Activated T-helper 2 cell treated with anti-CD3 and anti-CD28 coated beads, Interferon-gamma antibody, Interleukin-2, Interleukin-4, amounts not matched to agents 10 μg/mL and 5 μg/mL and 100 μg/mL, durations not matched to agents 14 hours and 24 hours and 36 hours (primary cell): Measurements from ENCODE around the gene TM7SF3. TPM values are rescaled to one million over a fixed set of nuclear protein-coding genes. Genes with fewer than 3 reads are reported as not detected.
"Not testable (repeated sequence)": the region's sequence is repeated elsewhere in the genome, so short reads cannot be mapped to it uniquely, and the experiment has no call there.

Experiments used
- DNase-seq: peaks from one replicate; pipeline ENCODE4 v3.0.0; 2021; ENCODE audit warnings: low spot score
- H3K27ac Mint-ChIP-seq: one replicate; pipeline ENCODE4 v1.8.0; 2021; ENCODE audit warnings: mixed read lengths
- H3K27me3 Mint-ChIP-seq: one replicate; pipeline ENCODE4 v1.8.0; 2021; ENCODE audit warnings: low read depth, mixed read lengths
- H3K36me3 Mint-ChIP-seq: one replicate; pipeline ENCODE4 v1.8.0; 2021; ENCODE audit warnings: low read depth, mixed read lengths
- H3K4me1 Mint-ChIP-seq: one replicate; pipeline ENCODE4 v1.8.0; 2021; ENCODE audit warnings: low read depth, mixed read lengths
- H3K4me3 Mint-ChIP-seq: one replicate; pipeline ENCODE4 v1.8.0; 2021; ENCODE audit warnings: low read depth, mild to moderate bottlenecking, moderate library complexity, mixed read lengths
- H3K9me3 Mint-ChIP-seq: one replicate; pipeline ENCODE4 v1.8.0; 2021; ENCODE audit warnings: mixed read lengths
- intact Hi-C: fragments of 100-400 bp; cut with micrococcal nuclease; formaldehyde crosslinking; loops from one replicate; pipeline ENCODE4 v1.15.1; 2023
- total RNA-seq: library from RNA; stranded (reverse); gene quantifications from 2 replicates; pipeline ENCODE4 v1.2.3, GENCODE V29; 2022

The TM7SF3 gene
- total RNA-seq, 1 donor from 2014 or later, result 46.7 TPM

DNA sequence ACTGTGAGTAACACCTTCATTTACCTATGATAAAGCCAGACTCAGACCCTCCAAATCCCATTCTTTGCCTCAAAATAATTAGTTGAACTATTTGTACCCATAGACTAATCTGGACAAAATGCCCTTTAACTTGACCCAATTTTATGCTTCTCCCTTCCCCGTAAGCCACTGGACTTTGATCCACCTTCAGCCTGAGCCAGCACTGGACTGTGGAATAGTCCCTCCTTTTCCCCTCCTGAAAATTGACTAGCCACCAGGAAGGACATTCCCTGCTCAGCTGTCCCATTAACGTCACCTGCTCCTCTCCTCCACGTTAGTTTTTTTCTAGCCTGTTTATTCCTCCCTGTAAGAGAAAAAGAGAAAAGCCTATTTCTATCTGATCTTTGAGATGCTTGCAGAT lies 18.5 kb upstream of the TM7SF3 start:
- Mint-ChIP-seq H3K9me3 (no peaks in the 10 kb centered on the region), H3K27ac (no peak overlapping the region), H3K4me1 (no peaks in the 10 kb centered on the region), H3K36me3 (peaks cover 52% of the 10 kb centered on the region), H3K4me3 (no peak overlapping the region), H3K27me3 (no peaks in the 10 kb centered on the region)
- DNase-seq, result no peak
- intact Hi-C loops, result no loop called here

DNA sequence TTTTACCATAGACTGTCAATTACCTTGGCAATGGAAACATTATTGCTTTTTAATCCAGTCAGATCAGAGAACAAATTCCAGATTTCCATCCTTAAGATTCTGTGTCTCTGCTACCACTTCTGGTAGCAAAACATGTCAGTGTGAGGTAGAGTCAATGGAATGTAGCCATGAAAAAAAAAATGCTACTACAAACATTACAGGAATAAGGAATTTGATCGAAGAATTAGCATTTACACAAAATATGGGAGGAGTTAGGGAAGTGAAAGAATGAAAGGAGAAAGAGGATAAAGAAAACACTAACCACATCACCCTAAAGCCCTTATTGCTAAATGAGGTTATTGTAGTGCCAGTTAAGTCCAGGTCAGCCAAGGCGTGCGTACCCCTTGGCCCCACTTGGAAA lies 17.3 kb upstream of the TM7SF3 start:
- no peaks in the 10 kb centered on the region for H3K4me1 Mint-ChIP-seq
- no peaks in the 10 kb centered on the region for H3K27me3 Mint-ChIP-seq
- peaks cover 57% of the 10 kb centered on the region for H3K36me3 Mint-ChIP-seq
- DNase-seq, result no peak
- H3K4me3 Mint-ChIP-seq, result no peak overlapping the region
- no peak overlapping the region for H3K27ac Mint-ChIP-seq
- no peaks in the 10 kb centered on the region for H3K9me3 Mint-ChIP-seq
- intact Hi-C loops, result no loop called here

DNA sequence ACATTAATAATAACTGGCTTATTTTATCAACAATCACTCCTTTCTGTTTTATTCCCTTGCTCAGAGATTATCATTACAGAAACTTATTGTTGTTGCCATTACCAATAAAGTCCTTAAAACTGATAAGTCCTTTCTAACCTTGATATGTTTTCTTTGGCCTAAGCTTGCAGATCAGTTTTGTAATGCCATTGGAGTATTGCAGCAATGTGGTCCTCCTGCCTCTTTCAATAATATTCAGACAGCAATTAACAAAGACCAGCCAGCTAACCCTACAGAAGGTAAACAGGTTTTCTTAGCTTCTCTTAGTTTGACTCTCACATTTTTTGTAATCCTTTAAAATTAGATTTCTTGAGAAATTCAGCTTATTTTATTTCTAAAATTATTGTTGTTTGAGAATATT lies 12.1 kb upstream of the TM7SF3 start:
- Mint-ChIP-seq H3K4me3 (no peak overlapping the region), H3K27me3 (no peaks in the 10 kb centered on the region), H3K4me1 (peaks cover 34% of the 10 kb centered on the region), H3K36me3 (peaks cover 44% of the 10 kb centered on the region), H3K9me3 (no peaks in the 10 kb centered on the region), H3K27ac (no peak overlapping the region)
- intact Hi-C loops, result no loop called here
- no peak for DNase-seq

DNA sequence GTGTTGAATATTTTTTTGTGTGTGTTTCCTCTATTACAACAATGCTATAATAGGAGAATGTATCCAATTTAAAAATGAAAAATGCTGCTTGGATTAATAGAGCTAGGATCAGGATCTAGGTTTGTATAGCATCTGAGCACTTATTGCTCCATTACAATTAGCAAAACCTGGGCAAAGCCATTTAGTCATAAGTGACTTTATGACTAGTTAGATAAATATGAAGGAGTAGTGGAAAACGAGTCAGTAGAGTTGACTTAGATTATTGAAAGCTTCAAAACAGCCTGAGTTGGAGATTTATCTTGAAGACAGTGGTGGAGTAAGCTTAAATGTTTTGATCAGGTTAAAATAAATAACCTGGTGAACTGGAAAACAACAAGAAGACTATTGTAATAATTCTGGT lies 10.9 kb upstream of the TM7SF3 start:
- H3K4me3 Mint-ChIP-seq, result no peak overlapping the region
- H3K27ac Mint-ChIP-seq, result no peak overlapping the region
- intact Hi-C loops, result no loop called here

DNA sequence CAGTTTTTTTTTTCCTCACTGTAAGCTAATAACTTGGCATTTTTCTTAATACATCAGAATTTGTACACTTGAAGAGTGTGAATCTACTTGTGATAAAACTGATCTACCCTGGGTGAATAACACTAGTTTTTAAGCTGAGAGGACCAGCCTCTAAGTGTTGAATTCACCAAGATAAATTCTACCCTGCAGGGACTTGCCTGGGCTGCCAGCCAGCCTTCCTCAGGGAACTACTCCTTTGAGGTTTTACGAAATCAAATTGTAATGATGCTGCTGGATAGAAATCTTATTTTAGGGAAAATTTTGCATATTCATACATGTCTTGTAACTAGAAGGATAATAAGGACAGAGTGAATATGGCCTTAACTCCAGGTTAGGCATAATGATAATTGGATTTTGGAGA lies 10.1 kb upstream of the TM7SF3 start:
- H3K4me3 Mint-ChIP-seq, result peak overlapping the region; percentile 90
- no peaks in the 10 kb centered on the region for H3K9me3 Mint-ChIP-seq
- no peak for DNase-seq
- intact Hi-C loops, result loop anchor here (5.0 kb wide), 2 partner anchors 98 to 118 kb away; no protein-coding TSS in a partner anchor
- peaks cover 31% of the 10 kb centered on the region for H3K36me3 Mint-ChIP-seq
- H3K27me3 Mint-ChIP-seq, result peaks cover 1% of the 10 kb centered on the region
- H3K4me1 Mint-ChIP-seq, result peaks cover 36% of the 10 kb centered on the region
- no peak overlapping the region for H3K27ac Mint-ChIP-seq

More for the DNA sequence above, 10.9 kb upstream of the TM7SF3 start:
- Mint-ChIP-seq H3K4me1 (peaks cover 36% of the 10 kb centered on the region), H3K9me3 (no peaks in the 10 kb centered on the region), H3K36me3 (peaks cover 37% of the 10 kb centered on the region), H3K27me3 (peaks cover 1% of the 10 kb centered on the region)
- DNase-seq, result no peak

DNA sequence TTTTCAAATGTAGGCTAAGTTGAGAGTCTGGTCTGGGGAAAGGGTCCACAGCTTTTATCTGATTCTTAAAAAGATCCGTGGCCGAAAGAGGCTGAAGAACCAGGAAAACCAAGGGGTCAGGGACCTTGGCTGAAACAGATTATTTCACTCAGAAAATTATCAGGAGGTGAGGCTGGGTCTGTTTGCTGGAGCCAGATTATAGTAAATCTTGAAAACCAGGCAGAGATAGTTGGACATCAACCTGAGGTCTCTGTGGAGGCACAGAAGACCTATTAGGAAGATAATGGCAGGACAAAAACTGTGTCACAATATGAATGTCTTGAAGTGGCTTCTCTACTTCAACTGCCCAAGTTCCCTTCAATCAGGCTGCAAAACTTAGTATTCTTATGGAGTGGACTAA lies 6.6 kb upstream of the TM7SF3 start:
- H3K4me1 Mint-ChIP-seq, result peaks cover 48% of the 10 kb centered on the region
- no peak for DNase-seq
- H3K27me3 Mint-ChIP-seq, result peaks cover 1% of the 10 kb centered on the region
- no peaks in the 10 kb centered on the region for H3K9me3 Mint-ChIP-seq
- intact Hi-C loops, result loop anchor here (5.0 kb wide), 2 partner anchors 102 to 122 kb away; no protein-coding TSS in a partner anchor
- no peak overlapping the region for H3K27ac Mint-ChIP-seq
- H3K4me3 Mint-ChIP-seq, result peak overlapping the region; percentile 45
- H3K36me3 Mint-ChIP-seq, result peaks cover 10% of the 10 kb centered on the region

DNA sequence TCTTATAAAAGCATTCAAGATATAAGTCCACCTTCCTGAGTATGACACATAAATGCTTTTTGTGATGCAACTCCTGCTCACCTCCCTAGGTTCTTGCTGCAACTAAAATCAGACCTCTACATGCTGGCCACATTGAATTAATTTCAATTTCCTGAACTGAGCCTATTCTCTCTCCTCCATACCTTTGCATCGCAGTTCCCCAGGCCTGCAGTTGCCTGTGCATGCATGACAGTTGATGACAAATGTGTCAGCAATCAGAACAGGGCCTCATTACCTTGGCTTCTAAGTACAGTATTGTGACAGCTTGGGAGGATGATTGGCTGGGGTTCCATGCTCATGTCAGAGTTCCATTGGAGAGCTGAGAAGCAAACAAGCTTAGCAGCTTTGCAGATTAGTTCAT lies 3.9 kb upstream of the TM7SF3 start:
- no peak for DNase-seq
- Mint-ChIP-seq H3K4me3 (no peak overlapping the region), H3K27me3 (peaks cover 1% of the 10 kb centered on the region), H3K36me3 (peaks cover 3% of the 10 kb centered on the region), H3K9me3 (no peaks in the 10 kb centered on the region), H3K27ac (no peak overlapping the region), H3K4me1 (peaks cover 41% of the 10 kb centered on the region)
- intact Hi-C loops, result loop anchor here (5.0 to 10.0 kb wide), 2 partner anchors 227 to 684 kb away; partner anchors contain the start of gene STK38L

DNA sequence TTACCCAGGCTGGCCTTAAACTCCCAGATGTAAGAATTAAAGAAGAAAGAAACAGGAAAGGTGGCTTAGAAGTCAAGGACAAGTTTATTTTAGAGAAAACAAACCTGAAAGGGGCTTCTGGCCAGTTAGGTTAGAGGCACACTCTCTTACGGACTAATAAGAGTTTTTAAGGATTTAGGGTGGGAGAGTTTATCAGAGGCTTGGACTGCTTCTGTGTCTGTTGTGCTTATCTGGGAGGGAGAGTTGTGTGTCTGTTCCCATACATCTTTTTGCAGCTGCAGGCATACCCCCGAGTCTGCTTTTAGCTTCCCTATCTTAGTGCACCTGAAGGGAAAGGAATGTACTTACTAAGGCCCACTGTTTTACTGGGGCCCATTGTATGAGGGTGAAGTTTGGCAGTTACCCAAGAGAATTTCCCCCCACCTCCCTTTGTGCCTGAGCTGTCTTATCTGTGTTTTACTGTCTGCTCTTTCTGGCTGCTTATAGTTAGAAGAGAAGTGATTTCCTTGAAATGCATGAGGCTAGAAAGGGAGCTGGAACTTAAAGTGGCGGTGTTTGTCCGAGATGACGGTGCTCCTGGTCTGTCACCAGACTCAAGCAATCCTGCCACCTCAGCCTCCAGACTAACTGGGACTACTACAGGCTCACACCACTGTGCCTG lies 3.1 kb upstream of the TM7SF3 start:
- not testable (repeated sequence) for H3K27me3 Mint-ChIP-seq, H3K36me3 Mint-ChIP-seq, H3K4me3 Mint-ChIP-seq, H3K27ac Mint-ChIP-seq, DNase-seq, H3K9me3 Mint-ChIP-seq
- intact Hi-C loops, result loop anchor here (5.0 to 10.0 kb wide), 2 partner anchors 228 to 685 kb away; partner anchors contain the start of gene STK38L
- peaks cover 41% of the 10 kb centered on the region for H3K4me1 Mint-ChIP-seq

DNA sequence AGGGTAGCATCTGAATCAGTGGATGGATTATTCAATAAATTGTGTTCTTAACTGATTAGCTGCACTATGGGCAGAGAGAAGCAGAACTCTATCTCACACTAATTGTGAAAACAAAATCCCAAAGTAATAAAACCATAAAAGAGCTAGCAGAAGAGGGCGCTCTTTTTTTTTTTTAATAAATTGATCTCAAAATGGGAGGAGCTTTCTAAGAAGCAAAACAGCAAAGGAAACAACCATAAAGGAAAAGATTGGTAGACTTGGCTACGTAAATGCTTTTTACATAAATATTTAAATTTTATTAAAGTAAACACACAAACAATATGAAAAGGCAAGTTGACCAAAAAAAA lies 1.5 kb upstream of the TM7SF3 start:
- Mint-ChIP-seq H3K36me3 (peaks cover 9% of the 10 kb centered on the region), H3K27me3 (peaks cover 1% of the 10 kb centered on the region), H3K4me3 (no peak overlapping the region), H3K4me1 (peaks cover 47% of the 10 kb centered on the region), H3K27ac (peak overlapping the region; percentile 84), H3K9me3 (no peaks in the 10 kb centered on the region)
- intact Hi-C loops, result loop anchor here (1.0 to 10.0 kb wide), 5 partner anchors 183 to 687 kb away; partner anchors contain the start of genes ITPR2 and STK38L
- DNase-seq, result no peak

DNA sequence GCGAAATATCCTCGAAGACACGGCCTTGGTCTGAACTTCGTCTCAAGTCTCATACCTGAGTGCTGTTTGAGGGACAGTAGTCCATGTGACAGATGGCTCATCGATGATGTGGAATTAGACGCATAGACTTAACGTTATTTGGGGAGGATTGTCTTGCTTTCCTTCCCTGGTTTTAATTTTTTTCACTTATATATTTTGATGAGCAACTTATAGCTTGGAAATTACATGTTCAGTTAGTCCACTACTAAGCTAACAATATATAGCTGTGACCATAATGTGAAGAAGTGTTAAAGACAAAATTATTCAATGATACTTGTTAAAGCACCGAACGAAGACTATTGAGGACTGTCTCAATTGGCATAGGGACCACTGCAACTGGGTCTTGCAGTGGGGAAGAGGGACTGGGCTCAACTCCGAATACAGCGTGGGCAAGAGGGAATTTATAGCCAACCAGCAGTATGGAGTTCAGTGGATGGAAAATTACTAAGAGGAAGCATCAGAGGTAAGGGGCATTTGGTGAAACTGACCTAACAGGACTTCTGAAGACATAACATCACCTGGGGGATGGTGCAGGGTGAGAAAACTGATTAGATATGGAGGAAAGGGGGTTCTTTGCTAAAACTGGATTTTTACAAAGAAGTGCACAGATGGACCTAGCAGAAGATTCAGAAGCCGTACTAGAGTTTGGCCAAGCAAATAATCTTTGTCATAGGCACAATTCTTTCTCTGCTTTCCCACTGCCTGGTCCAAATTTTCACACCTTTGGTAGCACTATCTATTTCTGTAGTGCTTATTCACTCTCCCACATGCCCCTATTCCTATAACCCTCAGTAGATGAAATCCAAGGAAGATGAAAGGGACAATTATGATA lies 910 bp upstream of the TM7SF3 start:
- intact Hi-C loops, result loop anchor here (1.0 to 10.0 kb wide), 10 partner anchors 7 to 687 kb away; partner anchors contain the start of genes FGFR1OP2, ITPR2, MED21 and STK38L
- Mint-ChIP-seq H3K4me3 (peak overlapping the region; percentile 93), H3K4me1 (peaks cover 51% of the 10 kb centered on the region), H3K27ac (peak overlapping the region; percentile 84), H3K9me3 (no peaks in the 10 kb centered on the region), H3K27me3 (no peaks in the 10 kb centered on the region), H3K36me3 (peaks cover 15% of the 10 kb centered on the region)
- DNase-seq, result no peak

DNA sequence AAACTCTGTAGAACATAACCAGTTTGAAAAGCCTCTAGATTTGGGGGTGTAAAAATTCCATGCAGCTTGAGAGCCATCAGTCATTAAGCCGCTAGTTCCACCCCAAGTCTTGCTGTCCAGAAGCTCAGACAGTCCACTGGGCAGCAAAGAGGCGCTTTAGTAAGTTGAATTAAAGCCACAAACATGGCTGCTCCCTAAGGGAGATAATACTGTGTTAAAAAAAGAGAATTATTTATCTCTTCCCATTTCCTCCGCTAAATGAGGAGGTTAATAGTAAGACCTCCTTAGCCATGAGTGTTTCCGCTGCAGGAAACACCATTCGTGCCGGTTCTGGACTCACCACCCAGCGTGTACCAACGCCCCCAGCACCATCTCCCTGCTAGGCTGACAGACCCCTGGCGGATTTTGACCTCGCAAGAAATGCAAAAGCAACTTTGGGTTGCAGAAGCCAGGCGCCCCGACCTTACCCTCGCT lies 536 bp downstream of the TM7SF3 start:
- peaks cover 59% of the 10 kb centered on the region for H3K4me1 Mint-ChIP-seq
- no peak for DNase-seq
- H3K27ac Mint-ChIP-seq, result peak overlapping the region; percentile 89
- H3K9me3 Mint-ChIP-seq, result no peaks in the 10 kb centered on the region
- peaks cover 17% of the 10 kb centered on the region for H3K36me3 Mint-ChIP-seq
- intact Hi-C loops, result loop anchor here (1.0 to 10.0 kb wide), 8 partner anchors 9 to 317 kb away; partner anchors contain the start of genes FGFR1OP2, ITPR2, MED21 and STK38L
- no peaks in the 10 kb centered on the region for H3K27me3 Mint-ChIP-seq
- H3K4me3 Mint-ChIP-seq, result peak overlapping the region; percentile 93

DNA sequence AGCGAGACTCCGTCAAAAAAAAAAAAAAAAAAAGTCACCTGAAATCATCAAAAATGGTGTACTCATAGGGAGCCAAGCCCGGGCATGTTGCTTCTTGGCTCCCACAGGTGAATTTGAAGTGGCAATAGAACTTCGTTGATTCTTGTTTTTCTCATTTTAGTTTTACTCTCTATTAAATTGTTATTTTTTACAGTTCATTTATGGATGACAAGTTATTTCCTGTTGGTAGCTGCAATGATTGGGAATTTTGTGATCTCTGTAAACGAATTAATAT lies 1.3 kb downstream of the TM7SF3 start:
- Mint-ChIP-seq H3K4me1 (peaks cover 63% of the 10 kb centered on the region), H3K9me3 (no peaks in the 10 kb centered on the region)

More for the DNA sequence above, 1.3 kb downstream of the TM7SF3 start:
- intact Hi-C loops, result loop anchor here (5.0 to 10.0 kb wide), 3 partner anchors 41 to 266 kb away; partner anchors contain the start of gene STK38L
- Mint-ChIP-seq H3K4me3 (peak overlapping the region; percentile 93), H3K27ac (no peak overlapping the region), H3K36me3 (peaks cover 22% of the 10 kb centered on the region), H3K27me3 (no peaks in the 10 kb centered on the region)
- DNase-seq, result no peak
